ENCODE measurements around the gene NALF2. TPM values are rescaled to one million over a fixed set of nuclear protein-coding genes. Genes with fewer than 3 reads are reported as not detected.

The NALF2 gene
- total RNA-seq, 3 donors from 2014 or later = 0.69 to 1.6 (median 1.5) TPM

GRCh38 chrX:69546978-69547377, 42.9 kb downstream of the NALF2 start:
- ATAC-seq (no peak), DNase-seq (no peak)
- no peak overlapping the region for H3K4me3 Mint-ChIP-seq
- H3K9me3 Mint-ChIP-seq = no peaks in the 10 kb centered on the region
- peaks cover 1% of the 10 kb centered on the region for H3K27me3 Mint-ChIP-seq (ENCODE audit: low read depth)
- H3K36me3 Mint-ChIP-seq (ENCODE audit: insufficient read depth) = no peaks in the 10 kb centered on the region
- no peaks in the 10 kb centered on the region for H3K4me1 Mint-ChIP-seq (ENCODE audit: low read depth)

- no peaks in the 10 kb centered on the region for H3K27me3 Mint-ChIP-seq (ENCODE audit: low read depth)
- ATAC-seq (no peak), DNase-seq (no peak)
- H3K4me3 Mint-ChIP-seq = no peak overlapping the region
- H3K36me3 Mint-ChIP-seq (ENCODE audit: insufficient read depth) = no peaks in the 10 kb centered on the region
- H3K9me3 Mint-ChIP-seq = no peaks in the 10 kb centered on the region
- no peaks in the 10 kb centered on the region for H3K4me1 Mint-ChIP-seq (ENCODE audit: low read depth)
Observed at GRCh38 chrX:69551421-69552009, 47.4 kb downstream of the NALF2 start.

- DNase-seq (no peak), ATAC-seq (no peak)
- Mint-ChIP-seq H3K36me3 (ENCODE audit: insufficient read depth) (no peaks in the 10 kb centered on the region), H3K4me3 (no peak overlapping the region), H3K27me3 (ENCODE audit: low read depth) (no peaks in the 10 kb centered on the region), H3K9me3 (no peaks in the 10 kb centered on the region), H3K4me1 (ENCODE audit: low read depth) (no peaks in the 10 kb centered on the region)
Observed at GRCh38 chrX:69552512-69552911, 48.4 kb downstream of the NALF2 start.

Other genes starting within 250 kb of the NALF2 start
- gene EDA, start 111.8 kb downstream of the NALF2 start, total RNA-seq = 1 to 10 TPM in 2 of 3 donors, under 1 TPM in 1; 0.42 to 2.6 (median 1.2) TPM

Data from activated T-cell treated with anti-CD3 and anti-CD28 coated beads, Interleukin-2, amount 50 U/mL, for 4 hours (primary cell).